Measurements from ENCODE around the gene RDM1. TPM values are rescaled to one million over a fixed set of nuclear protein-coding genes. Genes with fewer than 3 reads are reported as not detected.
"Not testable (repeated sequence)": the region's sequence is repeated elsewhere in the genome, so short reads cannot be mapped to it uniquely, and the experiment has no call there.

The RDM1 gene
- total and polyA plus RNA-seq, 10 donors, result 0.48 to 2.3 (median 0.52) TPM; not detected in 5

GRCh38 chr17:35944151-35944550 lies 13.6 kb upstream of the RDM1 start:
- no peaks in the 10 kb centered on the region for H3K36me3 ChIP-seq
- DNase-seq, result no peak
- intact Hi-C loops (cut with DNase I; ENCODE audit: low total_unique reads), result no loop called here
- WGBS, 5 donors, result 65 to 87% (median 73%) methylated on average over 4 of the region's 4 CpGs
- no peak overlapping the region for H3K27ac ChIP-seq
- H3K9me3 ChIP-seq, result no peaks in the 10 kb centered on the region
- H3K27me3 ChIP-seq (replicated peaks in 1 of 7), result no peaks in the 10 kb centered on the region
- H3K4me1 ChIP-seq, result peaks cover 0 to 9% (median 5%) of the 10 kb centered on the region in 6 donors
- TF ChIP-seq POLR2AphosphoS5 (IDR thresholded peaks at IDR 0.05) (no peak), POLR2A (IDR thresholded peaks at IDR 0.05) (no peak), CTCF (IDR thresholded peaks at IDR 0.05 in 8 of 11, conservative IDR thresholded peaks at IDR 0.05 in 3 of 11) (no peak)
- no peak overlapping the region for H3K4me3 ChIP-seq

- Histone ChIP-seq H3K4me1 (peaks cover 0 to 9% (median 5%) of the 10 kb centered on the region in 6 donors), H3K27me3 (replicated peaks in 1 of 7) (no peaks in the 10 kb centered on the region), H3K4me3 (no peak within 1 kb of the TSS), H3K27ac (no peak within 1 kb of the TSS), H3K9me3 (no peaks in the 10 kb centered on the region), H3K36me3 (no peaks in the 10 kb centered on the region)
- intact Hi-C loops (cut with DNase I; ENCODE audit: low total_unique reads), result no loop called here
- DNase-seq, result no peak
- 76 to 89% (median 80%) methylated on average over 2 of the region's 2 CpGs for WGBS, 5 donors
- no peak for TF ChIP-seq CTCF (IDR thresholded peaks at IDR 0.05 in 8 of 11, conservative IDR thresholded peaks at IDR 0.05 in 3 of 11)
- TF ChIP-seq POLR2AphosphoS5 (IDR thresholded peaks at IDR 0.05), result no peak
- no peak for TF ChIP-seq POLR2A (IDR thresholded peaks at IDR 0.05)
These were observed 13.0 kb upstream of the RDM1 start, which contains the start of gene LYZL6 for GRCh38 chr17:35943537-35943936. Gene LYZL6, minus strand, starts transcription at chr17:35943713. Its CDS starts 4,357 bp downstream, at chr17:35939356.

- no peak for DNase-seq
- Histone ChIP-seq H3K4me1 (peaks cover 0 to 9% (median 5%) of the 10 kb centered on the region in 6 donors), H3K9me3 (no peaks in the 10 kb centered on the region), H3K4me3 (no peak overlapping the region), H3K36me3 (no peaks in the 10 kb centered on the region), H3K27ac (no peak overlapping the region), H3K27me3 (replicated peaks in 1 of 7) (no peaks in the 10 kb centered on the region)
- intact Hi-C loops (cut with DNase I; ENCODE audit: low total_unique reads), result no loop called here
- 76 to 78% (median 76%) methylated on average over 9 of the region's 9 CpGs for WGBS, 5 donors
- TF ChIP-seq POLR2A (IDR thresholded peaks at IDR 0.05) (no peak), POLR2AphosphoS5 (IDR thresholded peaks at IDR 0.05) (no peak), CTCF (IDR thresholded peaks at IDR 0.05 in 8 of 11, conservative IDR thresholded peaks at IDR 0.05 in 3 of 11) (no peak)
These were observed 12.1 kb upstream of the RDM1 start for GRCh38 chr17:35942588-35943186.

- DNase-seq; H3K4me1 ChIP-seq; H3K27me3 ChIP-seq (replicated peaks in 1 of 7); H3K4me3 ChIP-seq; H3K9me3 ChIP-seq; intact Hi-C loops (cut with DNase I; ENCODE audit: low total_unique reads); H3K36me3 ChIP-seq; H3K27ac ChIP-seq: not testable (repeated sequence)
- 91 to 95% (median 93%) methylated on average over 2 to 3 of the region's 3 CpGs for WGBS, 5 donors
These were observed 7.9 kb upstream of the RDM1 start for GRCh38 chr17:35938492-35938891.
